ENCODE measurements around the gene PTPRD. TPM values are rescaled to one million over a fixed set of nuclear protein-coding genes. Genes with fewer than 3 reads are reported as not detected.

The PTPRD gene
- total RNA-seq, 1 experiment from 2014 or later: 32.5 TPM

GRCh38 chr9:8572209-8572608, 2040.6 kb downstream of the PTPRD start:
- Mint-ChIP-seq H3K4me3 (no peak overlapping the region), H3K27ac (no peak overlapping the region; a peak in 1 of 7 replicates), H3K4me1 (no peaks in the 10 kb centered on the region), H3K27me3 (ENCODE audit: low read depth) (no peaks in the 10 kb centered on the region), H3K36me3 (ENCODE audit: insufficient read depth in 1 of 3, low read depth in 3 of 3) (no peaks in the 10 kb centered on the region), H3K9me3 (no peaks in the 10 kb centered on the region)
- Histone ChIP-seq H3T11ph (ENCODE audit: low read length) (no peak overlapping the region), H2BK5ac (ENCODE audit: insufficient read length, low read length) (no peak overlapping the region), H3K27ac (ENCODE audit: insufficient read length, low read depth, low read length) (no peak overlapping the region), H3K23ac (ENCODE audit: insufficient read length, low read depth, low read length) (no peak overlapping the region), H2AFZ (ENCODE audit: low read length) (no peak overlapping the region), H4K8ac (replicated peaks; ENCODE audit: insufficient read length, low read depth, low read length) (no peak overlapping the region), H3K9ac (ENCODE audit: extremely low read depth, insufficient read length, low read length) (no peak overlapping the region), H3K79me1 (ENCODE audit: insufficient read depth, low read depth, low read length, poor library complexity, severe bottlenecking) (no peaks in the 10 kb centered on the region), H3K56ac (ENCODE audit: insufficient read length, low read depth, low read length) (no peak overlapping the region), H3K9me3 (ENCODE audit: control insufficient read depth, low read depth, low read length) (no peaks in the 10 kb centered on the region), H3K4me2 (ENCODE audit: insufficient read depth, insufficient read length, low read length) (no peak overlapping the region), H2BK120ac (ENCODE audit: low read depth, low read length, poor library complexity, severe bottlenecking) (no peak overlapping the region), H3K18ac (ENCODE audit: insufficient read length, low read depth, low read length) (no peak overlapping the region), H2BK12ac (ENCODE audit: insufficient read length, low read depth, low read length) (no peak overlapping the region), H4K91ac (ENCODE audit: insufficient read length, low read depth, low read length) (no peak overlapping the region), H3K23me2 (ENCODE audit: insufficient read length, low read depth, low read length, poor library complexity, severe bottlenecking) (no peaks in the 10 kb centered on the region), H4K5ac (ENCODE audit: insufficient read length, low read depth, low read length) (no peak overlapping the region), H2AK5ac (ENCODE audit: insufficient read length, low read length) (no peak overlapping the region), H3K27me3 (ENCODE audit: insufficient read depth, low read length) (no peaks in the 10 kb centered on the region), H2BK15ac (ENCODE audit: low read depth, low read length) (no peak overlapping the region), H3K79me2 (ENCODE audit: insufficient read depth, low read length) (no peaks in the 10 kb centered on the region), H3K4ac (ENCODE audit: low read depth, low read length) (no peak overlapping the region), H3K14ac (ENCODE audit: insufficient read depth, low read length) (no peak overlapping the region), H3K4me1 (ENCODE audit: insufficient read depth, low read length) (no peaks in the 10 kb centered on the region), H2BK20ac (ENCODE audit: low read depth, low read length, poor library complexity, severe bottlenecking) (no peak overlapping the region), H4K20me1 (ENCODE audit: control insufficient read depth, insufficient read depth, insufficient read length) (no peaks in the 10 kb centered on the region)
- no peak for TF ChIP-seq CTCF (conservative IDR thresholded peaks at IDR 0.05)
- no peak for DNase-seq

All from H9 (cell line).